Tibial nerve (tissue), 4 donors: Measurements from ENCODE around the gene ERBB2. TPM values are rescaled to one million over a fixed set of nuclear protein-coding genes. Genes with fewer than 3 reads are reported as not detected.

ENCODE experiments used
- DNase-seq, 2 donors: peaks; one replicate each; pipeline ENCODE4 v3.0.0-alpha.2; 2019; ENCODE audit warnings: low spot score in 2 of 2
- H3K27ac ChIP-seq, 4 donors: fragments of 200-600 bp; sonication (generic) in 3 of 4; one replicate each; pipeline ENCODE4 v1.5.1; 2017 to 2019; ENCODE audit warnings: mild to moderate bottlenecking in 1 of 4
- H3K27me3 ChIP-seq, 2 donors: fragments of 200-600 bp; sonication (generic) in 1 of 2; one replicate each; pipeline versions ENCODE4 v1.5.1 to v1.6.0; 2017 to 2019
- H3K36me3 ChIP-seq, 3 donors: fragments of 200-600 bp; sonication (generic); one replicate each; pipeline ENCODE4 v1.5.1; 2018 to 2019
- H3K4me1 ChIP-seq, 4 donors: fragments of 200-600 bp; sonication (generic) in 3 of 4; one replicate each; pipeline ENCODE4 v1.5.1; 2017 to 2019
- H3K4me3 ChIP-seq, 4 donors: fragments of 200-600 bp; sonication (generic) in 3 of 4; one replicate each; pipeline ENCODE4 v1.5.1; 2017 to 2019; ENCODE audit warnings: mild to moderate bottlenecking in 1 of 4, moderate library complexity in 1 of 4
- H3K9me3 ChIP-seq, 4 donors: fragments of 200-600 bp; sonication (generic) in 3 of 4; one replicate each; pipeline ENCODE4 v1.5.1; 2017 to 2019
- CTCF ChIP-seq, 5 experiments: fragments of 200-600 bp in 3 of 5; fragments of 450-650 bp in 2 of 5; sonication (generic) in 3 of 5; IDR thresholded peaks; one replicate each; pipeline ENCODE4 v1.5.1; 2016 to 2019; ENCODE audit warnings: antibody characterized with exemption in 5 of 5, mild to moderate bottlenecking in 3 of 5, moderate library complexity in 2 of 5
- EP300 ChIP-seq, 2 donors: sonication (generic); formaldehyde crosslinking; IDR thresholded peaks; one replicate each; pipeline ENCODE4 v1.6.1; 2017; ENCODE audit warnings: antibody characterized with exemption in 2 of 2, mild to moderate bottlenecking in 1 of 2
- POLR2A ChIP-seq, 2 donors: fragments of 450-650 bp; IDR thresholded peaks; one replicate each; pipeline ENCODE4 v1.6.1; 2017; ENCODE audit warnings: antibody characterized with exemption in 2 of 2, mild to moderate bottlenecking in 2 of 2, moderate library complexity in 2 of 2
- WGBS, 2 donors: methylation state at CpG; one replicate each; pipeline ENCODE4 v1.1.5; 2018; 5-methylcytosine and 5-hydroxymethylcytosine counted together
- total RNA-seq, 4 donors: library from RNA; depleted of rRNA; stranded (reverse); fragments of >200 nt; gene quantifications; one replicate each; pipeline ENCODE4 v1.1.0, GENCODE V29; 2016

ERBB2 gene
- total RNA-seq, 4 donors from 2014 or later, result 101 to 131 (median 114) TPM

GRCh38 chr17:39742126-39742855 lies 42.4 kb downstream of the ERBB2 start:
- 73 to 80% methylated on average over 18 of the region's 18 CpGs for WGBS, 2 donors
- no peak for TF ChIP-seq CTCF (IDR thresholded peaks at IDR 0.05)
- no peak for TF ChIP-seq POLR2A (IDR thresholded peaks at IDR 0.05)
- TF ChIP-seq EP300 (IDR thresholded peaks at IDR 0.05), result no peak
- no peak for DNase-seq
- Histone ChIP-seq H3K4me1 (peaks cover 0 to 31% (median 15%) of the 10 kb centered on the region in 4 donors), H3K27me3 (peaks cover 0 to 77% of the 10 kb centered on the region in 2 donors), H3K9me3 (no peaks in the 10 kb centered on the region), H3K4me3 (no peak overlapping the region), H3K27ac (no peak overlapping the region), H3K36me3 (no peaks in the 10 kb centered on the region)

GRCh38 chr17:39742856-39743436 lies 43.1 kb downstream of the ERBB2 start:
- no peaks in the 10 kb centered on the region for H3K36me3 ChIP-seq
- no peak for DNase-seq
- H3K9me3 ChIP-seq, result no peaks in the 10 kb centered on the region
- H3K27me3 ChIP-seq, result peaks cover 0 to 71% of the 10 kb centered on the region in 2 donors
- no peak overlapping the region for H3K27ac ChIP-seq
- TF ChIP-seq CTCF (IDR thresholded peaks at IDR 0.05) (no peak), EP300 (IDR thresholded peaks at IDR 0.05) (no peak), POLR2A (IDR thresholded peaks at IDR 0.05) (no peak)
- H3K4me3 ChIP-seq, result no peak overlapping the region
- H3K4me1 ChIP-seq, result peaks cover 0 to 26% (median 15%) of the 10 kb centered on the region in 4 donors
- 83 to 92% methylated on average over 10 to 12 of the region's 21 CpGs for WGBS, 2 donors

- TF ChIP-seq CTCF (IDR thresholded peaks at IDR 0.05) (no peak), EP300 (IDR thresholded peaks at IDR 0.05) (no peak), POLR2A (IDR thresholded peaks at IDR 0.05) (no peak)
- Histone ChIP-seq H3K9me3 (no peaks in the 10 kb centered on the region), H3K4me1 (peaks cover 0 to 13% (median 8%) of the 10 kb centered on the region in 4 donors), H3K36me3 (no peaks in the 10 kb centered on the region), H3K4me3 (no peak overlapping the region), H3K27ac (no peak overlapping the region), H3K27me3 (peaks cover 0 to 58% of the 10 kb centered on the region in 2 donors)
- 87 to 90% methylated on average over 16 of the region's 16 CpGs for WGBS, 2 donors
- DNase-seq, result no peak
These were observed 44.4 kb downstream of the ERBB2 start for GRCh38 chr17:39744075-39744835.

GRCh38 chr17:39744836-39745215 lies 45.0 kb downstream of the ERBB2 start:
- Histone ChIP-seq H3K9me3 (no peaks in the 10 kb centered on the region), H3K4me3 (no peak overlapping the region), H3K27ac (no peak overlapping the region), H3K36me3 (no peaks in the 10 kb centered on the region), H3K27me3 (peaks cover 0 to 52% of the 10 kb centered on the region in 2 donors), H3K4me1 (peaks cover 0 to 7% (median 2%) of the 10 kb centered on the region in 4 donors)
- no peak for TF ChIP-seq POLR2A (IDR thresholded peaks at IDR 0.05)
- no peak for TF ChIP-seq EP300 (IDR thresholded peaks at IDR 0.05)
- TF ChIP-seq CTCF (IDR thresholded peaks at IDR 0.05), result no peak
- DNase-seq, result no peak
- WGBS, 2 donors, result 70 to 75% methylated on average over 8 of the region's 8 CpGs
